ENCODE results near the gene VPS37B.
"Not testable (repeated sequence)": the region's sequence is repeated elsewhere in the genome, so short reads cannot be mapped to it uniquely, and the experiment has no call there.

The VPS37B gene, protein sequence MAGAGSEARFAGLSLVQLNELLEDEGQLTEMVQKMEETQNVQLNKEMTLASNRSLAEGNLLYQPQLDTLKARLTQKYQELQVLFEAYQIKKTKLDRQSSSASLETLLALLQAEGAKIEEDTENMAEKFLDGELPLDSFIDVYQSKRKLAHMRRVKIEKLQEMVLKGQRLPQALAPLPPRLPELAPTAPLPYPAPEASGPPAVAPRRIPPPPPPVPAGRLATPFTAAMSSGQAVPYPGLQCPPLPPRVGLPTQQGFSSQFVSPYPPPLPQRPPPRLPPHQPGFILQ

GRCh38 chr12:122895704-122896636 lies at the start of gene VPS37B:
Gene VPS37B (minus strand): TSS chr12:122896124. CDS start chr12:122896062, 62 bp downstream.
- DNase-seq (ENCODE audit: low read depth), result peak; percentile 60

DNA sequence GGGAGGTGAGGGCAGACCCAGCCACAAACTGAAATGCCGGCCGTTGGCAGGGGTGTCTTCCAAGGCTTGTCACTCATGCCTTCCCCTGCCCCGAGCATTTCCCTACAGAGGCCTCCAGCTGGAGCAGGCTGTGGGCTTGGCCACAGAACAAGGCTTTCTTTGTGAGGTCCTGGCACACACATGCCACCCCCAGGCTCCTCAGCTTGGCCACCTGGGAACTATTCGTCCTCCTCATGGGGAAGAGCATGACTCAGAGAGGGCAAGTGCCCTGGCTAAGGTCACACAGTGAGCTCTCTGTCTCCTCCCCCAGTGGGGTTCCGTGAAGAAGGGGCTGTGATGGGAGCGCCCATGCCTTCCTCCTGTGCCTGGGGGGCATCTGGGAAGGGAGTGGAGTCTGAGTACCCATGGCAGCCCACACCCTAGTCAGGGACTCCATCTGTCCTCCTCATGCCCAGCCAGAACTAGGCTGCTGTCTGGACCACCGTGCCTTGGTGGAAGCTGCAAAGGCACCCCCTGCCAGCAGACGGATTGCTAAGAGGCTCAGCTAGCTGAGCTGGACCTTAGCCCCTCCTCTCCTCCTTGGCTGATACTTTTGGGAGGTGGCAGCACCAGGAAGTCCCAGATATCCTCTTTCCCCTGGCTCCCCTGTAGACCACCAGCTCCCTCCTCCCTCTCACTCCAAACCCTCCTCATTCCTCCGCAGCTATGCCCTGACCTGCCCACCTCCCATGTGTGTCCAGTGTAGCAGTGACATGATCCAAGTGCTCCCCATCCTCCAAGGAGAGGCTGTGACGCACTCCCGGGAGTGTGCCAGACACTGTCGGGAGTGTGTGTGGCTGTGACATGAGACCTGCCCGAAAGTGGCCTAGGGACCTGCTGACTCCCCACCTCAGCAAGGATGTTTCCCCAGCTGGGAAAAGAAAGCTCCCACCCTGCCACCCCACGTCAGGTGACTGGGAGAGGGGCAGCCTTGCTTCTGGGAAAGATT lies 49.0 kb upstream of the VPS37B start:
- DNase-seq (ENCODE audit: low read depth), result peak; percentile 20

- no peak for DNase-seq (ENCODE audit: low read depth)
Observed at GRCh38 chr12:122943196-122943595, 47.3 kb upstream of the VPS37B start.

- no peak for DNase-seq (ENCODE audit: low read depth)
Observed at GRCh38 chr12:122942637-122943036, 46.7 kb upstream of the VPS37B start.

DNA sequence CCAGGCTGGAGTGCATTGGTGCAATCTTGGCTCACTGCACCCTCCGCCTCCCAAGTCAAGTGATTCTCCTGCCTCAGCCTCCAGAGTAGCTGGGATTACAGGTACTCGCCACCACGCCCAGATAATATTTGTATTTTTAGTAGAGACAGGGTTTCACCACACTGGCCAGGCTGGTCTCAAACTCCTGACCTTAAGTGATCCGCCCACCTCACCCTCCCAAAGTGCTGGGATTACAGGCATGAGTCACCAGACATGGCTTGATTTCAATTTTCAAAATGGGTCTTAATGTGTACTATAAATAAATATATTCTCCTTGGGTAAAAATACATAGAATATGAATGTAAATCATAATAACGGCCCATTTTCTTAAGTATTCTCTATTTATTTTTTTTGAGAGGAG lies 45.4 kb upstream of the VPS37B start:
- DNase-seq (ENCODE audit: low read depth), result not testable (repeated sequence)

- no peak for DNase-seq (ENCODE audit: low read depth)
Observed at GRCh38 chr12:122939125-122939524, 43.2 kb upstream of the VPS37B start.

DNA sequence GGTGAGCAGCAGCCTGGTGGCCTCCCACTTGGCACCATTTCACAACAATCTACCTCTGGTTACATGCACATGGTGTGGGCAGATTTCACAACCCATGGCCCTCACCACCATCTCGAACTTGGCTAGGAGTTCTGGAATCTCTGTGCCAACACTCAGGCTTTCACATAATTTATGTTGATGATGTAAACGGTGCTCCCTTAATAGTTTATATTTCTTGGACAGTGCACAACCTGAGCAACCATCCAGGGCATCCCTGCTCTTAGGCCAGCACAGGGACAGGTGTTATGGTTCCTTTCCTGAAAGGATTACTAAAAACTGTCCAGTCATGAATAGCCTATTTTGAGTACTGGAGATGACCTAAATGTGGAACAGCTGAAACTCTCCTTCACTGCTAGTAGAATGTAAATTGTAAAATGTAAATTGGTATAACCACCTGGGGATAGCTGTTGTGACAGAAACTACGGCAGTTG lies 41.7 kb upstream of the VPS37B start:
- no peak for DNase-seq (ENCODE audit: low read depth)

- no peak for DNase-seq (ENCODE audit: low read depth)
Observed at GRCh38 chr12:122935318-122935717, 39.4 kb upstream of the VPS37B start.

DNA sequence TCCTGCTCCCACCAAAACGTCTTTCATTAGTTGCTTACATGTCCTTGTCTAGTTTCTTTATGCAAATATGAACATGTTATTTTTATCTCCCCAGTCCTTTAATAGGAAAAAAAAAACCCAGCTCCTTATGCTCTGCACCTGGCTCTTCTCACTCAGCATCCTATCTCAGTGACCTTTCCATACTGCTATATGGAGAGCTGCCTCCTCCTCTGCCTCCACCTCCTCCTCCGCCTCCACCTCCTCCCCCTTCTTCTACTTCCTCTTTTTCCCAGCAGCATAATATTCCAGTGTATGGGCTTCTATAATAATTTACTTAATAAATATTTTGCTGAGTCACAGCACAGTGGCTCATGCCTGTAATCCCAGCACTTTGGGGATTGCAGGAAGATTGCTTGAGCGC lies 38.8 kb upstream of the VPS37B start:
- no peak for DNase-seq (ENCODE audit: low read depth)

DNA sequence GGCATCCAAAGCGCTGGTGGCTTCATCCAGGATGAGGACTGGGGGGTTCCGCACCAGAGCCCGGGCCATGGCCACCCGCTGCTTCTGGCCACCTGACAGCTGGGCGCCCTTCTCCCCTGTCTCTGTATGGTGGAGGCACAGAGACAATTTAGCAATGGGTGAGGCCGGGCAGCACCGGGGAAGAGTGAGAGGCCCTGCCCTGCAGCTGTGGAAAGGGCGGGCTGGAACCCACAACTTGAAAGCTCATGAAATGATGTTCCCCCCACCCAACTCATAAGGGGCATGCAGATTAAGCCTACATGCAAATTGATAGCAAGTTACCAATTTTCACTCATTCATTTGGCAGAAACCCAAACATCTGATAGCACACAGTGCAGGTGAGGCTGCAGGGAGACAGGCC lies 36.3 kb upstream of the VPS37B start:
- DNase-seq (ENCODE audit: low read depth), result no peak

GRCh38 chr12:122929812-122930211 lies 33.9 kb upstream of the VPS37B start:
- DNase-seq (ENCODE audit: low read depth), result no peak

GRCh38 chr12:122929148-122929538 lies 33.2 kb upstream of the VPS37B start:
- DNase-seq (ENCODE audit: low read depth), result no peak

DNA sequence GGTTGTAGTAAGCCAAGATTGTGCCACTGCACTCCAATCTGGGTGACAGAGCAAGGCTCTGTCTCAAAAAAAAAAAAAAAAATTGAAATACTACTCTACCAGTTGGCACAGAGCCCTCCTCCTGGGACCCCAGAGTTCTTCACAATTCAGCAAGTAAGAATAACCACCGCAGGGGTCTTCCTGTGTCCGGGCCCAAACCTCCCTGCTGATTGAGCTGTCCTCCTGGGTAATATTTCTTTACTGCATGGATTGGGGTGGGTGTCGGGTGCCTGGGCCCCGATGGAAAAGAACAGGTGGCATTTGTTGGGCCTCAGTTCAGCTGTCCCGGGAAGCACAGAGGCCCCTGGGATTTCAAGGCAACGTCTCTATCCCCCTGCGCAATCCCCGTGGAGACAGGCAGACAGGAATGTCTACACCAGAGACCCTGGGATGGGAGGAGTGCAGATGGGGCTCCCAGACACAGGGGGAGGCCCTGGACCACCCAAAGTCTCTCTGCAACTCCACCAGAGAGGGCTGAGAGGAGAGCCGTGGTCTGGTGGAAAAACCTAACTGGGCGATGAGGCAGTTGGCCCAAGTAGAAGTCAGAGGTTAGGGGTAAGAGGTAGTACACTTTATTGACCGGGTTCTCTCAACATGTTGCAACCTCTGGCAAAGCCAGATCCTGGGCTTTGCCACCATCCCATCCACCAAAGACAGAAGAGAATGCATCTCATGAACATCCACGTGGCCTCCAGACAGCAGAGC lies 32.7 kb upstream of the VPS37B start:
- no peak for DNase-seq (ENCODE audit: low read depth)

GRCh38 chr12:122927756-122928403 lies 32.0 kb upstream of the VPS37B start:
- DNase-seq (ENCODE audit: low read depth), result no peak

- no peak for DNase-seq (ENCODE audit: low read depth)
Observed at GRCh38 chr12:122921917-122922316, 26.0 kb upstream of the VPS37B start.

GRCh38 chr12:122920687-122921086 lies 24.8 kb upstream of the VPS37B start:
- DNase-seq (ENCODE audit: low read depth), result no peak

- DNase-seq (ENCODE audit: low read depth), result no peak
Observed at GRCh38 chr12:122918827-122919226, 22.9 kb upstream of the VPS37B start.

GRCh38 chr12:122917507-122918121 lies 21.7 kb upstream of the VPS37B start:
- peak; percentile 73 for DNase-seq (ENCODE audit: low read depth)

DNA sequence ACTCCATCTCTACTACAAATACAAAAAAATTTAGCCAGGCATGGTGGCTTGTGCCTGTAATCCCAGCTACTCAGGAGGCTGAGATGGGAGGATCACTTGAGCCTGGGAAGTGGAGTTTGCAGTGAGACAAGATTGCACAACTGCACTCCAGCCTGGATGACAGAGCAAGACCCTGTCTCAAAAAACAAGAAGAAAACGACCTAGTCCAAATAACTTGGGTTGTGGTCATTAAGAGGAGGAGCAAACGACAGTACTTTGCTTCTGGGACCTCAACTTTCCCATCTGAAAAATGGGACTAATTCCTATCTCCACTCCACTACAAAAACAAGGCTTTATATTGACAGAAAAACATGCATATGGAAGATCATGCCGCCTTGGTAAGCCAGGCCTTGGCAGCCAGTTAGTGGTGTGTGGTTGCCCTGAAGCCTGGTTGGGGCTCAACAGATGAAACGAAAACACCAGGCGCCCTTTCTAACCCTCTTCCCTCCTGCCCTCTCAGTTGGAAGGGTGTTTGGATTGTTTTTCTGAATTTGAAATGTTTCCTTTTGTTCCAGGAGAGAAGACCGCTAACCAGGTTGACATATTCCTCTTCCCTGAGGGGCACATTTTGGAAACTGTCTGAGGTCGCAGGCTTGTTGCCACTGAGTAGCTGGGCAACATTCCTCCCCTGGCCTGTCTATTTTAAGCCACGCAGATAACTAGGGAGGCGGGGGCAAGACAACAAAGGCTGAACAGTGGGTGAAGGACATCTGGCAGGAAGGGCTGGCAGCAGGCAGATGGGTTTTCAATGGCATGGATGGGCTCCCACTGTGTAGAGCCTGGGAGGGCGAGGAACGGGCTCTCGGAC lies 13.7 kb upstream of the VPS37B start:
- no peak for DNase-seq (ENCODE audit: low read depth)

All from GM04504 (cell line).